IMR-90 (cell line): Measurements from ENCODE around the gene ADGRF1. TPM values are rescaled to one million over a fixed set of nuclear protein-coding genes. Genes with fewer than 3 reads are reported as not detected.

Source experiments
- ATAC-seq: fragments of 200-7000 bp; cut with Tn5 transposase; 2 replicates; pipeline ENCODE4 v1.9.1; 2020; ENCODE audit warnings: low read depth, mild to moderate bottlenecking, moderate library complexity
- BruUV-seq: library from RNA; stranded (reverse); fragments of 400-500 nt; replicated peaks from 2 replicates; lab custom pipeline; 2021; lab: Mats Ljungman, UMichigan
- CTCF ChIA-PET: fragments of 300-600 bp; formaldehyde crosslinking; extraction: SDS; loops from one replicate; lab custom pipeline; 2021; ENCODE audit warnings: antibody characterized with exemption; lab: Yijun Ruan, JAX
- POLR2A ChIA-PET: fragments of 300-600 bp; sonication (Branson Sonifier 250); formaldehyde crosslinking; loops from one replicate; lab custom pipeline; 2022; ENCODE audit warnings: antibody characterized with exemption; ENCODE audit not compliant: unreplicated experiment; lab: Charles Lee
- DNase-seq: peaks from one replicate; pipeline ENCODE4 v3.0.0; 2013
- H2AFZ ChIP-seq: replicated peaks from 2 replicates; pipeline ENCODE3; 2013; ENCODE audit warnings: low read length, mild to moderate bottlenecking; ENCODE audit not compliant: poor library complexity
- H2AK5ac ChIP-seq: 2 replicates; pipeline ENCODE4 v1.6.1; 2013; ENCODE audit warnings: low read depth, low read length, inconsistent platforms
- H2AK9ac ChIP-seq: replicated peaks from 2 replicates; pipeline ENCODE3; 2013; ENCODE audit warnings: mild to moderate bottlenecking, low read depth, low read length, moderate library complexity; ENCODE audit not compliant: poor library complexity
- H2BK120ac ChIP-seq: 2 replicates; pipeline ENCODE4 v1.6.1; 2013; ENCODE audit warnings: low read depth, low read length, inconsistent platforms
- H2BK15ac ChIP-seq: 3 replicates; pipeline ENCODE4 v1.6.1; 2013; ENCODE audit warnings: low read depth, low read length, inconsistent platforms
- H2BK20ac ChIP-seq: 2 replicates; pipeline ENCODE4 v1.6.1; 2013; ENCODE audit warnings: low read depth, mild to moderate bottlenecking, inconsistent platforms, low read length, moderate library complexity
- H2BK5ac ChIP-seq: 2 replicates; pipeline ENCODE4 v1.6.1; 2013; ENCODE audit warnings: mild to moderate bottlenecking, low read depth, low read length, inconsistent platforms; ENCODE audit not compliant: poor library complexity, severe bottlenecking
- H3K14ac ChIP-seq: replicated peaks from 2 replicates; pipeline ENCODE4 v1.6.1; 2013; ENCODE audit warnings: low read depth, low read length, inconsistent platforms
- H3K18ac ChIP-seq: 2 replicates; pipeline ENCODE4 v1.6.1; 2013; ENCODE audit warnings: low read depth, low read length, control low read depth
- H3K23ac ChIP-seq: 2 replicates; pipeline ENCODE4 v1.6.1; 2013; ENCODE audit warnings: low read depth, low read length, inconsistent platforms
- H3K27ac ChIP-seq: 2 replicates; pipeline ENCODE4 v1.5.1; 2013; ENCODE audit warnings: mild to moderate bottlenecking, control low read depth, low read length; ENCODE audit not compliant: insufficient read depth
- H3K27me3 ChIP-seq: 2 replicates; pipeline ENCODE4 v1.6.1; 2013; ENCODE audit warnings: low read length; ENCODE audit not compliant: control insufficient read depth, insufficient read depth
- H3K36me3 ChIP-seq: 2 replicates; pipeline ENCODE4 v1.6.1; 2013; ENCODE audit warnings: low read length, mixed read lengths; ENCODE audit not compliant: control insufficient read depth, insufficient read depth
- H3K4ac ChIP-seq: 2 replicates; pipeline ENCODE4 v1.6.1; 2013; ENCODE audit warnings: low read depth, low read length, inconsistent platforms
- H3K4me1 ChIP-seq: 2 replicates; pipeline ENCODE4 v1.6.1; 2013; ENCODE audit warnings: low read length, mixed read lengths; ENCODE audit not compliant: control insufficient read depth, insufficient read depth
- H3K4me2 ChIP-seq: 2 replicates; pipeline ENCODE4 v1.6.1; 2013; ENCODE audit warnings: low read depth, mild to moderate bottlenecking, control low read depth, low read length, moderate library complexity
- H3K4me3 ChIP-seq: 2 replicates; pipeline ENCODE4 v1.5.1; 2013; ENCODE audit warnings: low read depth, mild to moderate bottlenecking, control low read depth, low read length, moderate library complexity; ENCODE audit not compliant: insufficient read depth
- H3K56ac ChIP-seq: 2 replicates; pipeline ENCODE4 v1.6.1; 2013; ENCODE audit warnings: low read length, inconsistent platforms; ENCODE audit not compliant: insufficient read depth; ENCODE audit errors: extremely low read depth
- H3K79me1 ChIP-seq, 2 experiments: 2 replicates each; pipeline ENCODE4 v1.6.1; 2013; ENCODE audit warnings: low read length in 2 of 2, inconsistent platforms in 1 of 2, low read depth in 1 of 2
- H3K9ac ChIP-seq: 2 replicates; pipeline ENCODE4 v1.6.1; 2013; ENCODE audit warnings: low read depth, low read length, control low read depth
- H3K9me1 ChIP-seq: 2 replicates; pipeline ENCODE4 v1.6.1; 2013; ENCODE audit warnings: low read length, inconsistent platforms; ENCODE audit not compliant: insufficient read depth
- H3K9me3 ChIP-seq: 2 replicates; pipeline ENCODE4 v1.6.1; 2013; ENCODE audit warnings: low read length; ENCODE audit not compliant: control insufficient read depth, insufficient read depth
- H4K20me1 ChIP-seq: 2 replicates; pipeline ENCODE4 v1.6.1; 2013; ENCODE audit warnings: low read length, inconsistent platforms; ENCODE audit not compliant: insufficient read depth
- H4K5ac ChIP-seq: 2 replicates; pipeline ENCODE4 v1.6.1; 2013; ENCODE audit warnings: mild to moderate bottlenecking, low read depth, low read length, control low read depth
- H4K8ac ChIP-seq, 2 experiments: 2 replicates each; pipeline ENCODE4 v1.6.1; 2013; ENCODE audit warnings: low read depth in 2 of 2, low read length in 2 of 2, control low read depth in 1 of 2, inconsistent platforms in 1 of 2
- H4K91ac ChIP-seq: 2 replicates; pipeline ENCODE4 v1.6.1; 2013; ENCODE audit warnings: low read depth, low read length, inconsistent platforms; ENCODE audit not compliant: insufficient read depth
- RAD21 ChIP-seq: IDR thresholded peaks from 2 replicates; pipeline ENCODE4 v1.6.1; 2012; ENCODE audit warnings: low read length, improper control_type of control experiment
- USF2 ChIP-seq: fragments of 150-350 bp; IDR thresholded peaks from 2 replicates; pipeline ENCODE4 v1.6.1; 2017; ENCODE audit warnings: mild to moderate bottlenecking, antibody characterized with exemption, low read length, low read depth
- WGBS, 2 experiments: methylation state at CpG; one replicate each; pipeline versions ENCODE4 v1.1.5 to v1.1.7; 2013; ENCODE audit warnings: missing lambda C conversion rate in 2 of 2; ENCODE audit not compliant: insufficient read length in 1 of 2; ENCODE audit errors: extremely low coverage in 2 of 2; 5-methylcytosine and 5-hydroxymethylcytosine counted together
- dilution Hi-C: fragments of 300-500 bp; cut with HindIII; formaldehyde crosslinking; loops from one replicate; pipeline ENCODE4 v1.14.3; 2018; ENCODE audit warnings: low sequenced_read_pairs; ENCODE audit not compliant: unreplicated experiment
- in situ Hi-C: fragments of 300-500 bp; cut with MboI; formaldehyde crosslinking; loops from 3 replicates; pipeline ENCODE4 v1.14.3; 2019; ENCODE audit warnings: low sequenced_read_pairs, inconsistent platforms, mixed read lengths
- intact Hi-C: fragments of 100-400 bp; cut with micrococcal nuclease; formaldehyde crosslinking; loops from 2 replicates; pipeline ENCODE4 v1.10.0; 2022
- polyA plus RNA-seq, 3 experiments: library from polyadenylated mRNA; depleted of rRNA; stranded (reverse); fragments of >200 nt; gene quantifications; 2 replicates each; pipeline ENCODE4 v1.2.3, GENCODE V29; 2012; ENCODE audit warnings: low replicate concordance in 1 of 3
- total RNA-seq: library from RNA; depleted of rRNA; stranded (reverse); fragments of >200 nt; gene quantifications from 2 replicates; pipeline ENCODE4 v1.2.3, GENCODE V29; 2012

The ADGRF1 gene
- total and polyA plus RNA-seq, 2 of the 4 experiments (the other 2 are of a cell fraction): not detected

DNA sequence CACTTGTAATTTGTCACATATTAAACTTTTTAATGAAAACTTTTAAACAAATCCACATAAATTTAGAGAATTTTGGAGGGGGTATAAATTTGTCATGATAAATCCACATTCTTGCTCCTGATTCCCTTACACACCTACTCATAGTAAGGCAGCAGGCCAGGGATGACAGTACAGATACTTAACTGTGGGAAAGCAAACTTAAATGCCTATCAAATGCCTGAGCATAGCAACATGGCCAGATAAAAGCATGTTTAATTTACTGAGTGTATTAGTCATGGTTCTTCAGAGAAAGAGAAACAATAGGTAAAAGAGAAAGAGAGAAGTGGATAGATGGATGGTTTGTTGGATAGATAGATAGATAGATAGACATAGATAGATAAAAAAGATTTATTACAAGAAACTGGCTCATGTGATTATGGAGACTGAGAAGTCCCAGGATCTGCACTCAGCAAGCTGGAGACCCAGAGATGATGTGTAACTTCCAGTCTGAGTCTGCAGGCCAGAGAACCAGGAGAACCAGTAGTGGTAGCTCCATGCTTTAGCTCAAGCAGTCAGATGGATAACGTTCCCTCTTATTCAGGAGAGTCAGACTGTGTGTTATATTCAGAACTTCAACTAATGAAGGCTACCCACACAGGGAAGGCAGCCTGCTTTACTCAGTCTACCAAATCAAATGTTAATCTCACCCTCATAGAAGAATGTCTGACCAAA lies 15.9 kb upstream of the ADGRF1 start:
- H3K4me3 ChIP-seq: no peak overlapping the region
- no peak overlapping the region for H2AFZ ChIP-seq
- H3K9me3 ChIP-seq: no peaks in the 10 kb centered on the region
- no peaks in the 10 kb centered on the region for H4K20me1 ChIP-seq
- no peak overlapping the region for H4K5ac ChIP-seq
- POLR2A ChIA-PET: no interaction called here
- no peak for DNase-seq
- intact Hi-C loops: no loop called here
- dilution Hi-C loops: no loop called here
- CTCF ChIA-PET: no interaction called here
- no peak overlapping the region for H2BK5ac ChIP-seq
- no peak overlapping the region for H4K91ac ChIP-seq
- no peak overlapping the region for H3K4me2 ChIP-seq
- no peaks in the 10 kb centered on the region for H3K4me1 ChIP-seq
- H2BK20ac ChIP-seq: no peak overlapping the region
- in situ Hi-C loops: no loop called here
- no peak overlapping the region for H3K9ac ChIP-seq
- H2AK9ac ChIP-seq: no peak overlapping the region
- H3K14ac ChIP-seq: no peak overlapping the region
- no TSS peak for BruUV-seq
- H2BK15ac ChIP-seq: no peak overlapping the region
- H3K36me3 ChIP-seq: no peaks in the 10 kb centered on the region
- H3K9me1 ChIP-seq: no peaks in the 10 kb centered on the region
- no peak overlapping the region for H3K18ac ChIP-seq
- no peak overlapping the region for H4K8ac ChIP-seq
- H2BK120ac ChIP-seq: no peak overlapping the region
- no peak overlapping the region for H3K56ac ChIP-seq
- H3K27ac ChIP-seq: no peak overlapping the region
- no peak overlapping the region for H3K4ac ChIP-seq
- no peak overlapping the region for H2AK5ac ChIP-seq
- TF ChIP-seq USF2: no peak
- TF ChIP-seq RAD21: no peak
- ATAC-seq: no peak
- H3K23ac ChIP-seq: no peak overlapping the region
- no peaks in the 10 kb centered on the region for H3K79me1 ChIP-seq
- WGBS, 2 experiments: 60% methylated on average over 1 of the region's 1 CpG; no CpG with 5 or more reads in 1 of the 2 experiments
- no peaks in the 10 kb centered on the region for H3K27me3 ChIP-seq
